Mesodermal cell (in vitro differentiated cells): ENCODE measurements around the gene TGFBR3.

Experiments
- H3K27ac ChIP-seq: 2 replicates; pipeline ENCODE4 v1.7.0; 2013; ENCODE audit warnings: mild to moderate bottlenecking, low read depth, low read length, moderate library complexity; ENCODE audit not compliant: severe bottlenecking
- H3K36me3 ChIP-seq: 2 replicates; pipeline ENCODE4 v1.7.1; 2013; ENCODE audit warnings: mild to moderate bottlenecking, low read length, moderate library complexity; ENCODE audit not compliant: control insufficient read depth, insufficient read depth
- H3K4me1 ChIP-seq: one replicate; pipeline ENCODE4 v1.7.1; 2013; ENCODE audit warnings: mild to moderate bottlenecking, low read length; ENCODE audit not compliant: insufficient read depth, control insufficient read depth, poor library complexity, severe bottlenecking
- H3K4me3 ChIP-seq: 2 replicates; pipeline ENCODE4 v1.7.0; 2013; ENCODE audit warnings: low read length, control low read depth, mild to moderate bottlenecking; ENCODE audit not compliant: insufficient read depth, poor library complexity, severe bottlenecking; ENCODE audit errors: extremely low read depth
- H3K9me3 ChIP-seq: 2 replicates; pipeline ENCODE4 v1.7.1; 2013; ENCODE audit warnings: mild to moderate bottlenecking, low read length, moderate library complexity; ENCODE audit not compliant: control insufficient read depth
- WGBS, 2 experiments: methylation state at CpG; one replicate each; pipeline ENCODE4 v1.1.5; 2013; ENCODE audit warnings: missing lambda C conversion rate in 2 of 2; ENCODE audit not compliant: insufficient coverage in 2 of 2; 5-methylcytosine and 5-hydroxymethylcytosine counted together

Gene TGFBR3

DNA sequence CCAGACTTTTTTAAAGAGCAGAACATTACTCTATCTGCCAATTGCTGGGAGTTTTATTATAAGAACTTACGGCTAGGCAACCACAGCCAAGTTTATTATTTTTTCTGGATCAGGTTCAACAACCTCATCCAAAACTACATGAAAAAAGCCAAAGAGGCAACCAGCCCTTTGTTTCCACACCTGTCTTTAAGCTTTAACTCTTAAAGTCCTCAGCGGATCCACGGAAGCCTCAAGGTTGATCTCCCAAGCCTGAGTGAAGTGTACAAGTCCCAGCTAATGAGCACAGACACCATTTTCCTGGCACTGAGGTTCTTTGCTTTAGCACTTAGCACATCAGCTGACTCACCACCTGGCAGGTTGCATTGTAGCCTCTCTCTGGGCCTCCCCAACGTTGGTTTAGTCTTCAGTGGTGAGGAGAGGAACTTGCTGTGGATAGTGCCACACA lies 143.1 kb downstream of the TGFBR3 start:
- peaks cover 20% of the 10 kb centered on the region for H3K9me3 ChIP-seq
- 93 to 97% methylated on average over 3 to 4 of the region's 4 CpGs for WGBS, 2 experiments
- no peaks in the 10 kb centered on the region for H3K4me1 ChIP-seq
- H3K4me3 ChIP-seq, result no peak overlapping the region
- H3K36me3 ChIP-seq, result peaks cover 3% of the 10 kb centered on the region
- no peak overlapping the region for H3K27ac ChIP-seq

- no peak overlapping the region for H3K27ac ChIP-seq
- H3K4me1 ChIP-seq, result peaks cover 7% of the 10 kb centered on the region
- H3K36me3 ChIP-seq, result peaks cover 3% of the 10 kb centered on the region
- H3K9me3 ChIP-seq, result peaks cover 14% of the 10 kb centered on the region
- no peak overlapping the region for H3K4me3 ChIP-seq
- 90 to 96% methylated on average over 5 to 6 of the region's 6 CpGs for WGBS, 2 experiments
These were observed 144.0 kb downstream of the TGFBR3 start for GRCh38 chr1:91741906-91742305.

DNA sequence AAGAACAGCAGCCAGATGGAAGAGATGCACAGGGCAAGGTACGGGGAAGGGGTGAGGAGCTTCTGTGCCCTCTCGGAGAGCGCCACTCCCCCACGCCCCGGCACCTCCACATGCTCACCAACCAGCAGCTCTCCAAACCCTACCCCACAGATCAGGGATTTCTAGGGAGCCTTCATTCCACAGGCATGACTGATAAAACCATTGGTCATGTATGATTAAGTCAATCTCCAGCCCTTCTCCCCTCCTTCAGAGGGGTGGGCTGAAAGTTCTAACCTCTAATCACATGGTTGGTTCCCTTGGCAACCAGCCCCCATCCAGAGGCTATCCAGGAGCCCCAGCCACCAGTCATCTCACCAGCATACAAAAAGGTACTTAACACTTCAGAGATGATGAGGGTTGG lies 144.7 kb downstream of the TGFBR3 start:
- peaks cover 8% of the 10 kb centered on the region for H3K9me3 ChIP-seq
- 90% methylated on average over 4 of the region's 5 CpGs; no CpG with 5 or more reads in 1 of the 2 experiments for WGBS, 2 experiments
- H3K4me3 ChIP-seq, result no peak overlapping the region
- no peak overlapping the region for H3K27ac ChIP-seq
- H3K36me3 ChIP-seq, result peaks cover 3% of the 10 kb centered on the region
- peaks cover 12% of the 10 kb centered on the region for H3K4me1 ChIP-seq

GRCh38 chr1:91737650-91738049 lies 148.3 kb downstream of the TGFBR3 start:
- H3K4me1 ChIP-seq, result peaks cover 21% of the 10 kb centered on the region
- H3K27ac ChIP-seq, result peak overlapping the region; percentile 94
- H3K4me3 ChIP-seq, result no peak overlapping the region
- WGBS, 2 experiments, result 98 to 100% methylated on average over 3 to 4 of the region's 4 CpGs
- peaks cover 7% of the 10 kb centered on the region for H3K36me3 ChIP-seq
- H3K9me3 ChIP-seq, result no peaks in the 10 kb centered on the region

- 78 to 84% methylated on average over 7 to 8 of the region's 13 CpGs for WGBS, 2 experiments
- Histone ChIP-seq H3K36me3 (peaks cover 7% of the 10 kb centered on the region), H3K27ac (peak overlapping the region; percentile 94), H3K4me1 (peaks cover 28% of the 10 kb centered on the region), H3K9me3 (no peaks in the 10 kb centered on the region), H3K4me3 (no peak overlapping the region)
These were observed 149.0 kb downstream of the TGFBR3 start for GRCh38 chr1:91736715-91737615.

- Histone ChIP-seq H3K9me3 (no peaks in the 10 kb centered on the region), H3K4me1 (peaks cover 35% of the 10 kb centered on the region), H3K27ac (peak overlapping the region; percentile 94), H3K36me3 (peaks cover 7% of the 10 kb centered on the region), H3K4me3 (no peak overlapping the region)
- 93% methylated on average over 6 of the region's 8 CpGs for WGBS, 2 experiments
These were observed 149.7 kb downstream of the TGFBR3 start for GRCh38 chr1:91736146-91736714.

DNA sequence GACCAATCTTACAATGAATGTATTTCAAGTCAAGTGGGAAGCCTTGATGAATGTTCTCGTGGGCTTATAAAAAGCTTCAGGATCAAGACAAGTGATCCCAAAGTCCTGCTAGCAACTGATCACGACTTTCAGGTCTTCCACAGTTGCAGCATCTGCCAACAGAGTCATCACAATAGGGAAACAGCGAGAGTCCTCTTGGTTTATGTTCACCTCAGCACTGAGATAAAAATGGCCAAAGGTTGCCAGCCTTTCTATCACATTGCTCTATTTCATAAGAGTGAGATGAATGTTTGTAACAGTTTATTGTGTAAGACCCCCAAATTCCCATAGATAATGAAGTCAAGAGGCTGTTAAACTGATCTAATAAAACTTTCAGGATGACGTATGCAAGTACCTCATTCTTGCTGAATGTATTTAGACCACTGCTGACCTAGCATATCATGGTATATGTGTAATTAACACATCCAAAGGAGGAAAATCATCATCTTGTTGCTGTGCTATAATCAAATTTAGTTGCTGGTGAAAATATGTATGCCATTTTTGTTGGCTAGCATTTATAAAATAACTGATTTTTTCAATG lies 150.6 kb downstream of the TGFBR3 start:
- 88 to 92% methylated on average over 2 to 3 of the region's 4 CpGs for WGBS, 2 experiments
- H3K4me3 ChIP-seq, result no peak overlapping the region
- no peak overlapping the region for H3K27ac ChIP-seq
- peaks cover 7% of the 10 kb centered on the region for H3K36me3 ChIP-seq
- no peaks in the 10 kb centered on the region for H3K9me3 ChIP-seq
- H3K4me1 ChIP-seq, result peaks cover 44% of the 10 kb centered on the region

DNA sequence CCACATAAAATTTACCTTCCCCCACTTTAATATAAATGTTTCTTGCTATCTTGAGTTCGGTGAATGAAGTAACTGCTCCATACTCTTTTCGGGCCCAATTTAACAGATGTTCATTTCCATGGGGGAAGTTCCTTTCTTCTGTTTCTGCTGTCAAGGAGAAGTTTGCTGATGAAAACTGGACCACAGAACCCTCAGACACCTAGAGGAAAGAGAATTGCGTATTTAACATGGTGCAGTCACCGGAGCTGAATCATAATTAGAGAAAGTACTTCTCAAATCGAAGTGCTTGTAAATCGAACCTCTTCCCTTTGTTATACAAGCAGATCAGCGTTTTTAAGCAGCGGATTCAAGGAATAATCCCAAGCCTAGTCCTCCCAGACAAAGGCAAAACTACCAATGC lies 151.2 kb downstream of the TGFBR3 start:
- 76 to 84% methylated on average over 6 to 8 of the region's 8 CpGs for WGBS, 2 experiments
- H3K4me1 ChIP-seq, result peaks cover 49% of the 10 kb centered on the region
- H3K4me3 ChIP-seq, result no peak overlapping the region
- H3K36me3 ChIP-seq, result peaks cover 7% of the 10 kb centered on the region
- no peak overlapping the region for H3K27ac ChIP-seq
- H3K9me3 ChIP-seq, result no peaks in the 10 kb centered on the region

DNA sequence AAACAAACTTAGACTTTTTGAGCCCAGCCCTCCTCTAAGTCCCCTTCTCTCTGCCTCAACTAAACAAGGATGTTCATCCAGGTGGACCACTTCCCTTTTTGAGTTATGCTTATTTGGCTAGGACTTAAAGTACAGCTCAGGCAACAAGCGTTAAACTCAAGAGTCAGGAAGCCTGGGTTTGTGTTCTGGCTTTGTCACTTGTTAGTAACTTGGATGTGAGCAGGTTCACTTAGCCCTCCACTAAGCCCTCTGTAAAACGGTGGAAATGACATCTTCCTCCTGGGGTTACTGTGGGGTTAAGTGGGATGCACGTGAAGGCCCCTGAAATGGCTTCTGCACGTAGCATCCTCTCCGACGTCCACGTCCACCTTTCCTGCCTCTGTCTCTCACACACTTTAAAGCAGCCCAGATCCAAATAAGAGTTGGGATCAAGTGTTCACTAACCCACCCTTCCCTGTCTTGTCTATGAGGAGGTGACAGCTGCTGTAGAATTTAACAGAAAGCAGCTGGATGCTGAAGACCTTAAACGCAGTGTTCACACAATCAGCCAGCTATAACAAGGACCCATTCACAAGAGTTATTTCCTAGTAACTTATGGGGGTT lies 152.7 kb downstream of the TGFBR3 start:
- WGBS, 2 experiments, result 61% methylated on average over 3 of the region's 8 CpGs; no CpG with 5 or more reads in 1 of the 2 experiments
- Histone ChIP-seq H3K4me1 (peaks cover 51% of the 10 kb centered on the region), H3K4me3 (no peak overlapping the region), H3K27ac (no peak overlapping the region), H3K36me3 (peaks cover 8% of the 10 kb centered on the region), H3K9me3 (no peaks in the 10 kb centered on the region)

DNA sequence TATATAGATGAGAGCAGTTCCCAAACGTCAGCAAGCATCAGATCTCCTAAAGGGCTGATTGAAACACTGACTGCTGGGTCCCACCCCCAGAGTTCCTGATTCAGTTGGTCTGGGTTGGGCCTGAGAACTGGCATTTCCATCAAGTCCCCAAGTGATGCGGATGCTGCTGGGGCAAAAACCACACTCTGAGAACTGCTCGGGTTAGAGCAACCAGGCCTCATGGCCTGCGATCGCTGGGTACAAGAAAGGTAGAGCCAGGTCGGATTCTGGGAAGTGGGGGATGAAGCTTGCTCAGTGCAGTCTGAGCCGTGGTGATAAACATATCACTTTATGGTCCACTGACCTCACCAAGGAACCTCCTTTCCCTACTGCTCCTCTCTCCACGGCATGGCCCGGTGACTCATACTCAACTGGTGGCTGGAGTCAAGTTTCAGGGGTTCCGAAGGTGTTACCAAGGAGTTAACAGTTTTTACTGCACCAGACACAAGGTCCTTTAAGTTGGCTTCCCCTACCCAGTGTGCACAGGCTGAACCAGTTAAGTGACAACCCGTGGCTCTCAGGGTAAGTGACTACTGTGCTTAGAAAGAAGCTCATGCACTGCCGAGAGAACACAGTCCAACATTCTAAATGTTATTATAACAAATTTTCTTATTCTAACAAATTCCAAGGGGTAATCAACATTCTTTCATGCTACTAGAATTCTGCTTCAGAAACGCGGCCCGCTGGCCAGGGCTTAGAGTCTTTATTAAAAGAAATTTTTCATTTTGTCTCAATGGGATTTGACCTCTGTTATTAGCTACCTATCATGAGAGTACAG lies 153.5 kb downstream of the TGFBR3 start:
- Histone ChIP-seq H3K4me3 (no peak overlapping the region), H3K36me3 (peaks cover 8% of the 10 kb centered on the region)
- 83 to 92% methylated on average over 10 to 13 of the region's 15 CpGs for WGBS, 2 experiments

More for the DNA sequence above, 153.5 kb downstream of the TGFBR3 start:
- no peak overlapping the region for H3K27ac ChIP-seq
- peaks cover 48% of the 10 kb centered on the region for H3K4me1 ChIP-seq
- no peaks in the 10 kb centered on the region for H3K9me3 ChIP-seq
